HG02938 (cell line): ENCODE data around the gene EML1.

Experiments
- ATAC-seq: cut with Tn5 transposase; IDR thresholded peaks from one replicate; pipeline ENCODE4 v1.9.1; 2021; ENCODE audit warnings: mild to moderate bottlenecking, moderate library complexity; ENCODE audit not compliant: unreplicated experiment

Gene EML1

GRCh38 chr14:99982537-99983250, 189.5 kb downstream of the EML1 start:
- peak; percentile 65 for ATAC-seq

GRCh38 chr14:99983251-99984015, 190.2 kb downstream of the EML1 start:
- ATAC-seq, result no peak

DNA sequence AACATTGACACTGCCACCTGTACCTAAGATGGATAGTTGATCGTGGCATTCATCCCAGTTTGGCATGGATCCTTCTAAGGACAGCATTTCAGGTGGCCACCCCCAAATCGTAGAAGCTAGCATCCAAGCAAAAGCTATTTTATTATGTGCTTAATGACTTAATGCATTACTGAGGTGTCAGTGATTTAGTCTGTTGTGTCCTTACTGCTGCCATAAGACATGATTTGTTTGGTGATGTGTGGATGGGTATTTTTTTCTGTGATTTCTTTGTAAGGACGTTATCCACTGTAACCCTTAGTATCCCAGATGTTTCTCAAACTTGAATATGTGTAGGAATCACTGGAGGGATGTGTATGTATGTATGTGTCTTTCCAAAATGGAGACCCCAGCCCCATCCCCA, 190.8 kb downstream of the EML1 start:
- no peak for ATAC-seq

DNA sequence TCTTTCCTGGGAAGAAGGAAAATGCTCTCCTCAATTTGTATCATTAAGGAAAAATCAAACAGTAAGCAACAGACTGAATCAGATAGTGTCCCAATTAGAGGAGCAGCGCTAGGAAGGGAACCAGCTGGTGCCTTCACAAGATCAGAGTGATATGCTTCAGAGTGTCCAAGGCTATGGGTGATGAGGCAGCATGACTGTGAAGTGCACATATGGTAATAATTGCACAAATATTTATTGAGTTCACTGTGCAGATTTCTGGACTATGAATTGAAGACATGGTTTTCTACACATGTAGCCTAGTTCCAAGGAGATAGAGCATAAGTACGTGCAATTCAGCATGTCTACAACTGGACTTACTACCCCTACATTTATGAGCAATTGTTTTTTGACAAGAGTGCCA, 193.2 kb downstream of the EML1 start:
- no peak for ATAC-seq

GRCh38 chr14:99989032-99989431, 195.8 kb downstream of the EML1 start:
- no peak for ATAC-seq

DNA sequence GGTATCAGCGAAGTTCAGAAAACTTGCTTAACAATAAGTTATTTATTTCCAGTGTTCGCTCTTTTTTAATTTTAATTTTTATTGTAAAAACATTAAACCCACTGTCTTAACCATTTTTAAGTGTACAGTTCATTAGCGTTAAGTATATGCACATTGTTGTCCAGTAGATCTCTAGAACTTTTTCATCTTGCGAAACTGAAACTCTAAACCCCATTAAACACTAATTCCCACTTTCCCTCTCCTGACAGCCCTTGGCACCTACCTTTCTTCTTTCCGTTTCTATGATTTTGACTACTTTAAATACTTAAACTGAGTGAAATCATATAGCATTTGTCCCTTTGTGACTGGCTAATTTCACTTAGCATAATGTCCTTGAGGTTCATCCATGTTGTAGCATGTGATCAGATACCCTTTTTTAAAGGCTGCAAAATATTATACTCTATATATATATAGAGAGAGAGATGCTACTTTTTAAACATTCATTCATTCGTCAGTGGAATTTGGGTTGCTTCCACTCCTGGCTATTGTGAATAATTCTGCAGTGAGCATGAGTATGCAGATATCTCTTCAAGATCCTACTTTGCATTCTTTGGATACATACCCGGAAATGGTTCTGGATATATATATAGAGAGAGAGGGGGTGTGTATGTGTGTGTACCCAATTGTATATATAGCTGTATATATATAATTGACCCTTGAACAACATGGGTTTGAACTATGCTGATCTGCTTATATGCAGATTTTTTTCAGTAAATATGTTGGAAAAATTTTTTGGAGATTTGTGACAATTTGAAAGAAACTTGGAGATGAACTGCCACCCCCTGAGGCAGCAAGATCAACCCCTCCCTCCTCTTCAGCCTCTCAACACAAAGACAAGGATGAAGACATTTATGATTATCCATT, 197.3 kb downstream of the EML1 start:
- ATAC-seq, result no peak

DNA sequence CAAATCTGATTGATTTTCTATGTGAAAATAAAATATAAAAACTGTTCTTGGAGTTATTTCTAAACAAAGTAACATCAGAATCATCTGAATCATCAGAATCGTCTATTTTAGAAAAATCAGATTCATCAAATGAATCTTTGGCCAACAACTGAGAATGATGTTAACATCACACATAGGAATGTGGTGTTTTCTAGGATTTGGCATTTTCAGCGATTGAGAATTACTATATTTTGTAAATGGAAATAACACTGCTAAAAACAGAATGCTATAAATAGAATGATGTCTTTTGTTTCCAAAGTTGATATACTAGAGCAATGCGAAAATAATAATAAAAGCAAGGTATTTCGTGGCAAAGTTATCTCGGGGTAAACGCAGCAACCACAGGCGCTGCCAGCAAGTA, 198.1 kb downstream of the EML1 start:
- ATAC-seq, result no peak
